BE2C (cell line): ENCODE measurements around the gene CCDC68.

Experiments
- DNase-seq: peaks from one replicate; pipeline ENCODE4 v3.0.0-alpha.2; 2020
- H3K27me3 ChIP-seq: fragments of 250-450 bp; sonication (Bioruptor Pico); 2 replicates; pipeline ENCODE4 v1.5.1; 2020; ENCODE audit warnings: mild to moderate bottlenecking
- H3K36me3 ChIP-seq: fragments of 250-450 bp; sonication (Bioruptor Pico); 2 replicates; pipeline ENCODE4 v1.5.1; 2020; ENCODE audit warnings: mild to moderate bottlenecking
- H3K4me1 ChIP-seq: fragments of 250-450 bp; sonication (Bioruptor Pico); 2 replicates; pipeline ENCODE4 v1.5.1; 2020
- H3K4me3 ChIP-seq: 2 replicates; pipeline ENCODE4 v1.5.1; 2011; ENCODE audit warnings: low read depth, low read length
- H3K9me3 ChIP-seq: fragments of 250-450 bp; sonication (Bioruptor Pico); 2 replicates; pipeline ENCODE4 v1.5.1; 2020
- TF ChIP-seq, protein P1 (sequence below): IDR thresholded peaks from 2 replicates; pipeline ENCODE4 v1.5.1; 2012; ENCODE audit warnings: mild to moderate bottlenecking, low read depth, low read length

The CCDC68 gene

DNA sequence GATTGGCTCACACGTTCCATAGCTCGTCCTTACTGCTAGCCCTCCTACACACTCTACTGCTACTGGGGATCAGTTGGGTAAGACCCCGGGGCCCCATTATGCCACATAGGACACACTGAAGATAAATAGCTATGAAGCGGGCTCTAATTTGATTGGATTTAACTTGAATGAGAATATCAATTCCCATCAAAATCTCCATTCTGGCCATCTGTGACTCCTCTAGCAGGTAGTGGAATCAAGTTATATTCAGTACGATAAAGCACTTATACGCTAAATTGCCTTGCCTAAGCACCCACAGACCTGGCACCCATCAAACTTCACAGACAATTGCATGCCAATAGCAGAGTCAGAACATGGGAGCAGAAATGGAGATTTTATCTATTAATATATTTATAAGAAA, 39.8 kb downstream of the CCDC68 start:
- peak overlapping the region; percentile 15; the same call in 1 of the 2 replicates for H3K4me3 ChIP-seq
- DNase-seq, result peak; percentile 24
- H3K36me3 ChIP-seq, result no peaks in the 10 kb centered on the region
- TF ChIP-seq, protein P1, sequence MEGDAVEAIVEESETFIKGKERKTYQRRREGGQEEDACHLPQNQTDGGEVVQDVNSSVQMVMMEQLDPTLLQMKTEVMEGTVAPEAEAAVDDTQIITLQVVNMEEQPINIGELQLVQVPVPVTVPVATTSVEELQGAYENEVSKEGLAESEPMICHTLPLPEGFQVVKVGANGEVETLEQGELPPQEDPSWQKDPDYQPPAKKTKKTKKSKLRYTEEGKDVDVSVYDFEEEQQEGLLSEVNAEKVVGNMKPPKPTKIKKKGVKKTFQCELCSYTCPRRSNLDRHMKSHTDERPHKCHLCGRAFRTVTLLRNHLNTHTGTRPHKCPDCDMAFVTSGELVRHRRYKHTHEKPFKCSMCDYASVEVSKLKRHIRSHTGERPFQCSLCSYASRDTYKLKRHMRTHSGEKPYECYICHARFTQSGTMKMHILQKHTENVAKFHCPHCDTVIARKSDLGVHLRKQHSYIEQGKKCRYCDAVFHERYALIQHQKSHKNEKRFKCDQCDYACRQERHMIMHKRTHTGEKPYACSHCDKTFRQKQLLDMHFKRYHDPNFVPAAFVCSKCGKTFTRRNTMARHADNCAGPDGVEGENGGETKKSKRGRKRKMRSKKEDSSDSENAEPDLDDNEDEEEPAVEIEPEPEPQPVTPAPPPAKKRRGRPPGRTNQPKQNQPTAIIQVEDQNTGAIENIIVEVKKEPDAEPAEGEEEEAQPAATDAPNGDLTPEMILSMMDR, result no peak
- H3K27me3 ChIP-seq, result no peaks in the 10 kb centered on the region
- no peaks in the 10 kb centered on the region for H3K9me3 ChIP-seq
- H3K4me1 ChIP-seq, result peaks cover 6% of the 10 kb centered on the region; the same call in 1 of the 2 replicates

GRCh38 chr18:54918060-54918459, 41.2 kb downstream of the CCDC68 start:
- Histone ChIP-seq H3K36me3 (no peaks in the 10 kb centered on the region), H3K9me3 (no peaks in the 10 kb centered on the region), H3K4me3 (no peak overlapping the region), H3K4me1 (peaks cover 6% of the 10 kb centered on the region; the same call in 1 of the 2 replicates), H3K27me3 (no peaks in the 10 kb centered on the region)
- TF ChIP-seq, protein P1, result no peak
- DNase-seq, result peak; percentile 42

GRCh38 chr18:54916507-54916906, 42.8 kb downstream of the CCDC68 start:
- no peaks in the 10 kb centered on the region for H3K36me3 ChIP-seq
- H3K4me1 ChIP-seq, result peaks cover 6% of the 10 kb centered on the region; the same call in 1 of the 2 replicates
- TF ChIP-seq, protein P1, result 0 out of 2 replicates have a peak, but pooled peaks have one; percentile 5
- no peak for DNase-seq
- no peaks in the 10 kb centered on the region for H3K9me3 ChIP-seq
- no peak overlapping the region for H3K4me3 ChIP-seq
- H3K27me3 ChIP-seq, result no peaks in the 10 kb centered on the region

- TF ChIP-seq, protein P1, result no peak
- Histone ChIP-seq H3K4me1 (peaks cover 6% of the 10 kb centered on the region; the same call in 1 of the 2 replicates), H3K27me3 (no peaks in the 10 kb centered on the region), H3K4me3 (no peak overlapping the region), H3K9me3 (no peaks in the 10 kb centered on the region), H3K36me3 (no peaks in the 10 kb centered on the region)
- DNase-seq, result no peak
These were observed 44.4 kb downstream of the CCDC68 start for GRCh38 chr18:54914816-54915215.

DNA sequence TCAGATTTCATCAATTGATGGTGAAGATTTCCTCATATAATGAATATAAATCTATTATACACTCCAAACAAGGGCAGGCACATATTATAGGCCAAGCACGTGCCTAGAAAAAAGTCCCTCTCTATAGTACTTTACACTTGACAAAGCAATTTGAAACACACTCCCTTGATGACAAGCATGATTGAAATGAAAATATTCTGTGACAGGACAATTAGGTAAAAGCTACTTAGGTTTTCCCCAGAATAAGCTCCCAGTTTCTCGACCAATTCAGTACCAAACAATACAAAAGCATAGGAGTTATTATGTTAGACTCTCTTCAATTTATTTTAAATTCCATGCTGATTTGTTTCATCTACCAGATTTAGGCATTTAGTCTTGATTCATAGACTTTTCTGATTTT, 47.7 kb downstream of the CCDC68 start:
- Histone ChIP-seq H3K9me3 (no peaks in the 10 kb centered on the region), H3K4me1 (no peaks in the 10 kb centered on the region), H3K27me3 (no peaks in the 10 kb centered on the region), H3K36me3 (no peaks in the 10 kb centered on the region), H3K4me3 (no peak overlapping the region)
- DNase-seq, result no peak
- TF ChIP-seq, protein P1, result no peak

DNA sequence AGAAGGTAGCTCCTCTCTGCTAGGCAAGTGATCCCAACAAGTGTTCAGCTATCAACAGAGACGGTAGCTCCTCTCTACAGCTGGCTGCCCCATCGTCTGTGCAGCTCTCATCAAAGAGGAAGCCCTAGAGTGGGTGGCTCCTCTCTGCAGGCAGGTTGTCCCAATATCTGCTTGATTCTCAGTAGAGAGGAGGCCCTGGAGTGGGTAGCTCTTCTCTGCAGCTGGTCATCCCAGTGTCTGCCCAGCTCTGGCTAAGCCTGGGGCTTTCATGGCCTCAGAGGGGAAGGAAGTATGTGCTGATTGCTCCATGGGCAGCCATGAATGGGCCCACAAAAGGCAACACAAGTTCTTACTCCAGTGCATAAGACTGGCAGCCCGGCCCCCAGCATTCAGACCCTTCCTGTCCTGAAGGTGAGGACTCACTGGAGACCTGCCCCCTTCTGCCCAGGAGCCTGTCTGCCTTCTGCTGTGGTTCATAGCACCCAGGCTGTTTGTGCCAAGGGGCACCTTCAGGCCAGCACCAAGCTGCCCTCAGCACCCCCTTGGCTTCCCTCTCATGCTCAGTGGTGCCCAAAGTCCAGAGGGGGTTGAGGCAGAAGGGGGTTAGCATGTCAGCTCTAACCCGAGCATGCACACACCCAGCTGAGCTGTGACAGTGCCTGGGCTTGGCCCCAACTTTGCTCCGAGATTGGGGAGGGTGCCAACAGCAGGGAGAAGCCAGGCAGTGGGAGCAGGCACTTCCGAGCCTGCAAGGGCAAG, 48.9 kb downstream of the CCDC68 start:
- Histone ChIP-seq H3K9me3 (no peaks in the 10 kb centered on the region), H3K36me3 (no peaks in the 10 kb centered on the region), H3K4me1 (no peaks in the 10 kb centered on the region), H3K4me3 (no peak overlapping the region), H3K27me3 (no peaks in the 10 kb centered on the region)
- no peak for DNase-seq
- TF ChIP-seq, protein P1, result no peak
